Measurements from ENCODE around the gene POLD4. TPM values are rescaled to one million over a fixed set of nuclear protein-coding genes. Genes with fewer than 3 reads are reported as not detected.

Gene POLD4
- total and polyA plus RNA-seq, 10 donors = 81.4 to 290 (median 128) TPM

DNA sequence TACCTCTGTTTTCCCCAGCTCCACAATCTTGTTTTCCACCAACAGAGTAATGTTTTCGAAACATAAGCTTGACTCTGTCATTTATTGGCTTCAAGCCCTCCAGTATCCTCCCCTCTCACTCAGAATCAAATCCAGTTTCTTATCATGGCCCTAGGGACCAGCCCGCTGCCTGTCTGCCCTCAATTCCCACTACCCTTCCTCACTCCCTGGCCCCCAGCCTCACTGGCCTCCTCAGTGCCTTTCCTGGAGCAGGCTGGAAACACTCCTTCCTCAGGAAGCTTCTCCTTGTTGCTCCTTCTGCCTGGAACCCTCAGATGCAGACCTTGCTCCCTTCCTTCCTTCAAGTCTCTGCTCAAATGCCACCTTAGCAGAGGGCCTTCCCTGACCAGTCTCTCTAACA is 3.9 kb downstream of the POLD4 start:
- intact Hi-C loops (cut with DNase I; ENCODE audit: low total_unique reads) = loop anchor here (5.0 kb wide), 1 partner anchor 33 kb away; no protein-coding TSS in a partner anchor
- TF ChIP-seq POLR2A (IDR thresholded peaks at IDR 0.05) (no peak), POLR2AphosphoS5 (IDR thresholded peaks at IDR 0.05) (no peak)
- TF ChIP-seq, protein P1, sequence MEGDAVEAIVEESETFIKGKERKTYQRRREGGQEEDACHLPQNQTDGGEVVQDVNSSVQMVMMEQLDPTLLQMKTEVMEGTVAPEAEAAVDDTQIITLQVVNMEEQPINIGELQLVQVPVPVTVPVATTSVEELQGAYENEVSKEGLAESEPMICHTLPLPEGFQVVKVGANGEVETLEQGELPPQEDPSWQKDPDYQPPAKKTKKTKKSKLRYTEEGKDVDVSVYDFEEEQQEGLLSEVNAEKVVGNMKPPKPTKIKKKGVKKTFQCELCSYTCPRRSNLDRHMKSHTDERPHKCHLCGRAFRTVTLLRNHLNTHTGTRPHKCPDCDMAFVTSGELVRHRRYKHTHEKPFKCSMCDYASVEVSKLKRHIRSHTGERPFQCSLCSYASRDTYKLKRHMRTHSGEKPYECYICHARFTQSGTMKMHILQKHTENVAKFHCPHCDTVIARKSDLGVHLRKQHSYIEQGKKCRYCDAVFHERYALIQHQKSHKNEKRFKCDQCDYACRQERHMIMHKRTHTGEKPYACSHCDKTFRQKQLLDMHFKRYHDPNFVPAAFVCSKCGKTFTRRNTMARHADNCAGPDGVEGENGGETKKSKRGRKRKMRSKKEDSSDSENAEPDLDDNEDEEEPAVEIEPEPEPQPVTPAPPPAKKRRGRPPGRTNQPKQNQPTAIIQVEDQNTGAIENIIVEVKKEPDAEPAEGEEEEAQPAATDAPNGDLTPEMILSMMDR (IDR thresholded peaks at IDR 0.05 in 8 of 11, conservative IDR thresholded peaks at IDR 0.05 in 3 of 11) = no peak
- 85 to 90% (median 88%) methylated on average over 2 of the region's 2 CpGs for WGBS, 5 donors
- H3K27ac ChIP-seq = peak overlapping the region in 7 of 8 donors; percentile 1 to 99 (median 37)
- DNase-seq = no peak
- H3K9me3 ChIP-seq = no peaks in the 10 kb centered on the region
- H3K4me3 ChIP-seq = no peak overlapping the region
- H3K36me3 ChIP-seq = peaks cover 0 to 11% (median 0%) of the 10 kb centered on the region in 6 donors
- H3K27me3 ChIP-seq (replicated peaks in 1 of 7) = no peaks in the 10 kb centered on the region
- peaks cover 64 to 95% (median 83%) of the 10 kb centered on the region in 6 donors for H3K4me1 ChIP-seq

DNA sequence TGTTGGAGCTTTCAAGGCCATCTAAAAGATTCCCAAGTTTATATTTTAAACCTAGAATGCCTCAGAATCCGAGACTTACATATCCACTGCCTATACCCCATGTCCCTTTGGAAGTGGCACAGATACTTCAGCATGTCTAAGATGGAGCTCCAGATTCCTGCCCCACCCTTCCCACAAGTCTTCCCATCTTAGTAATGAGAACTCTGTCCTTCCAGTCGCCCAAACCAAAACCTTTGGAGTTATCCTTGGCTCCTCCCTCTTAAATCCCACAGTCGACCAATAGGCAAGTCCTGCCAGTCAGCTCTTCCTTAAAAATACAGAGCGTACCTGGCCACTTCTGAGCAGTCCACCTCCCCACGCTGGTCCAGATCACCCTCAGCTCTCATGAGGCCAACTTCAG is 4.3 kb downstream of the POLD4 start:
- peaks cover 0 to 11% (median 0%) of the 10 kb centered on the region in 6 donors for H3K36me3 ChIP-seq
- H3K4me3 ChIP-seq = no peak overlapping the region
- peaks cover 64 to 95% (median 83%) of the 10 kb centered on the region in 6 donors for H3K4me1 ChIP-seq
- intact Hi-C loops (cut with DNase I; ENCODE audit: low total_unique reads) = loop anchor here (5.0 kb wide), 1 partner anchor 33 kb away; no protein-coding TSS in a partner anchor
- no peak for DNase-seq
- no peaks in the 10 kb centered on the region for H3K9me3 ChIP-seq
- H3K27me3 ChIP-seq (replicated peaks in 1 of 7) = no peaks in the 10 kb centered on the region
- TF ChIP-seq, protein P1 (IDR thresholded peaks at IDR 0.05 in 8 of 11, conservative IDR thresholded peaks at IDR 0.05 in 3 of 11) = no peak
- TF ChIP-seq POLR2AphosphoS5 (IDR thresholded peaks at IDR 0.05) = no peak
- TF ChIP-seq POLR2A (IDR thresholded peaks at IDR 0.05) = no peak
- H3K27ac ChIP-seq = peak overlapping the region in 7 of 8 donors; percentile 1 to 99 (median 37)
- WGBS, 5 donors = 81 to 87% (median 84%) methylated on average over 5 of the region's 5 CpGs

DNA sequence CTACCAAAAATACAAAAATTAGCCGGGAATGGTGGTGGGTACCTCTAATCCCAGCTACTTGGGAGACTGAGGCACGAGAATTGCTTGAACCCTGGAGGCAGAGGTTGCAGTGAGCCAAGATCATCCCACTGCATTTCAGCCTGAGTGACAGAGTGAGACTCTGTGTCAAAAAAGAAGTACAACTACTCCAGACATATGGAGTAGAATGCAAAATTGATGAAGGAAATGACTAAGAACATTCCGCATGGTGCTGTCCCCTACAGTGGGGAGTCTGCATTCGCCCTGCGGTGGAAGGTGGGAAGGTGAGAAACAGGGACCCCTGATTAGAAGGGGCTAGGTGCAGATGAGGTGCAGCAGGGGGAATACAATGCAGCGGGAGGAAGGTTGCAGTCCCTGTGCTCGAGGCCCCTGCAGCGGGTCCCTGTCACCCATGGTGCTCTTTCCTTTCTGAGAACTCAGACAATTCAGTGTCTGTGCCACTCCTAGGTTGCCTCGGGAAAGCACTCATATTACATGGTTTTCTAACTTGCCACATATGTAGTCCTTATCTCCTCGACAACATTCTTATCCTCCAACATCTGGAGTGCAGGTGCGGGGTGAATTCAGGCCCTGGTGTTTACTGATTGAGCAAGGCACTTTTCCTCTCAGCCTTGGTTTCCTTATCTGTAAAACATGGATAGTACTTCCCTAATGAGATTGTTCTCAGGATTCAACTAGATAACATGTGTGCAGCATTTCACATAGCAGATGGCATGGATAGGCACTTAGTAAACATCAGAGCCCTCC is 5.2 kb downstream of the POLD4 start:
- Histone ChIP-seq H3K4me3 (no peak overlapping the region), H3K27ac (peak overlapping the region in 5 of 8 donors; percentile 32 to 99 (median 37)), H3K9me3 (no peaks in the 10 kb centered on the region), H3K36me3 (peaks cover 0 to 11% (median 0%) of the 10 kb centered on the region in 6 donors), H3K27me3 (replicated peaks in 1 of 7) (no peaks in the 10 kb centered on the region), H3K4me1 (peaks cover 59 to 99% (median 83%) of the 10 kb centered on the region in 6 donors)
- 60 to 73% (median 65%) methylated on average over 11 of the region's 11 CpGs for WGBS, 5 donors
- intact Hi-C loops (cut with DNase I; ENCODE audit: low total_unique reads) = loop anchor here (5.0 kb wide), 1 partner anchor 34 kb away; no protein-coding TSS in a partner anchor
- no peak for TF ChIP-seq POLR2A (IDR thresholded peaks at IDR 0.05)
- TF ChIP-seq, protein P1 (IDR thresholded peaks at IDR 0.05 in 8 of 11, conservative IDR thresholded peaks at IDR 0.05 in 3 of 11) = no peak
- TF ChIP-seq POLR2AphosphoS5 (IDR thresholded peaks at IDR 0.05) = no peak
- DNase-seq = no peak

All from spleen (tissue), 11 donors.